H54 (cell line): ENCODE measurements around the gene NPAS1.
"Not testable (repeated sequence)": the region's sequence is repeated elsewhere in the genome, so short reads cannot be mapped to it uniquely, and the experiment has no call there.

Source experiments
- DNase-seq: peaks from one replicate; pipeline ENCODE4 v3.0.0; 2011; ENCODE audit warnings: low spot score, mixed read lengths; ENCODE audit not compliant: insufficient read length
- FAIRE-seq: peaks from 3 replicates; lab custom pipeline; 2011; peaks lifted over from hg19 to GRCh38; lab: Jason Lieb, UNC
- POLR2A ChIP-seq: IDR thresholded peaks from 2 replicates; pipeline ENCODE4 v1.6.1; 2011; ENCODE audit warnings: low read depth, mild to moderate bottlenecking, low read length

NPAS1 gene

GRCh38 chr19:46999377-46999776 is 20.3 kb upstream of the NPAS1 start:
- FAIRE-seq (no peak), DNase-seq (no peak)
- TF ChIP-seq POLR2A, result no peak

- TF ChIP-seq POLR2A, result no peak
- FAIRE-seq, result no peak
- DNase-seq, result no peak
These were observed 19.8 kb upstream of the NPAS1 start for GRCh38 chr19:46999878-47000277.

- no peak for TF ChIP-seq POLR2A
These were observed 19.3 kb upstream of the NPAS1 start for GRCh38 chr19:47000373-47000772.

GRCh38 chr19:47001584-47001983 is 18.1 kb upstream of the NPAS1 start:
- DNase-seq, result no peak
- no peak for TF ChIP-seq POLR2A
- FAIRE-seq, result no peak

More at GRCh38 chr19:47000373-47000772, 19.3 kb upstream of the NPAS1 start:
- DNase-seq, result no peak
- FAIRE-seq, result no peak

GRCh38 chr19:47002106-47002766 is 17.4 kb upstream of the NPAS1 start:
- DNase-seq (no peak), FAIRE-seq (no peak)
- no peak for TF ChIP-seq POLR2A

GRCh38 chr19:47002853-47003610 is 16.6 kb upstream of the NPAS1 start:
- FAIRE-seq (no peak), DNase-seq (no peak)
- no peak for TF ChIP-seq POLR2A

GRCh38 chr19:47003611-47004465 is 15.8 kb upstream of the NPAS1 start:
- TF ChIP-seq POLR2A, result no peak
- FAIRE-seq (no peak), DNase-seq (no peak)

- FAIRE-seq (no peak), DNase-seq (no peak)
These were observed 14.4 kb upstream of the NPAS1 start for GRCh38 chr19:47005164-47005641.

GRCh38 chr19:47005873-47006272 is 13.8 kb upstream of the NPAS1 start:
- TF ChIP-seq POLR2A, result no peak
- no peak for FAIRE-seq
- DNase-seq, result no peak

More at GRCh38 chr19:47005164-47005641, 14.4 kb upstream of the NPAS1 start:
- TF ChIP-seq POLR2A, result no peak

GRCh38 chr19:47006496-47006895 is 13.1 kb upstream of the NPAS1 start:
- no peak for DNase-seq
- no peak for FAIRE-seq
- no peak for TF ChIP-seq POLR2A

GRCh38 chr19:47010549-47010948 is 9.1 kb upstream of the NPAS1 start:
- not testable (repeated sequence) for FAIRE-seq, DNase-seq

- no peak for TF ChIP-seq POLR2A
- no peak for DNase-seq
- FAIRE-seq, result no peak
These were observed 7.0 kb upstream of the NPAS1 start for GRCh38 chr19:47012617-47013016.

- FAIRE-seq (no peak), DNase-seq (peak; percentile 82)
- no peak for TF ChIP-seq POLR2A
These were observed 6.6 kb upstream of the NPAS1 start for GRCh38 chr19:47013041-47013517.

GRCh38 chr19:47018923-47019322 is 714 bp upstream of the NPAS1 start:
- DNase-seq, result no peak
- no peak for FAIRE-seq
- no peak for TF ChIP-seq POLR2A
